Right ventricle myocardium superior (tissue), 1 donor: Measurements from ENCODE around the gene PRDX5. TPM values are rescaled to one million over a fixed set of nuclear protein-coding genes. Genes with fewer than 3 reads are reported as not detected.

Experiments
- ATAC-seq: fragments of 200-7000 bp; cut with Tn5 transposase; one replicate; pipeline ENCODE4 v1.9.1; 2020; ENCODE audit warnings: mild to moderate bottlenecking; ENCODE audit not compliant: poor library complexity
- DNase-seq: peaks from one replicate; pipeline ENCODE4 v3.0.0-alpha.2; 2020
- intact Hi-C: fragments of 100-400 bp; cut with DNase I; formaldehyde crosslinking; loops from one replicate; pipeline ENCODE4 v1.11.2; 2022
- long read RNA-seq: library from polyadenylated mRNA; unstranded; transcript quantifications from one replicate; pipeline ENCODE4 v2.0.0, GENCODE V29; 2021
- total RNA-seq: library from RNA; stranded (reverse); fragmentation: NEBNext Ultra II Directional; extraction: Animal tissue kit (Norgen Biotek cat#: 25700); gene quantifications from one replicate; pipeline ENCODE4 v1.2.1, GENCODE V29; 2021
- donor health status: DM: no; HTN: yes; CAD: no; lungs with severe emphysema.

The PRDX5 gene
- total RNA-seq = 417 TPM
- long read RNA-seq, transcript PRDX5-202 (4 exons, 463 nt) = minor isoform, 6 of 413 reads
- long read RNA-seq, transcript PRDX5-203 (5 exons, 596 nt) = minor isoform, 10 of 413 reads
- long read RNA-seq, transcript PRDX5-201 (6 exons, 893 nt) = major isoform, 376 of 413 reads
- long read RNA-seq, partial matches to known transcripts = 9 of 413 reads
- long read RNA-seq, other reads (novel, unspliced or antisense) = 12 of 413 reads

GRCh38 chr11:64317961-64318765, at the start of gene PRDX5:
TSS of gene PRDX5 (plus strand) at chr11:64318121. CDS start at chr11:64318216, 95 bp downstream.
- ATAC-seq (peak; percentile 92), DNase-seq (peak; percentile 98)
- intact Hi-C loops = loop anchor here (5.0 kb wide), 1 partner anchor 39 kb away; the partner anchor contains the start of gene RPS6KA4

DNA sequence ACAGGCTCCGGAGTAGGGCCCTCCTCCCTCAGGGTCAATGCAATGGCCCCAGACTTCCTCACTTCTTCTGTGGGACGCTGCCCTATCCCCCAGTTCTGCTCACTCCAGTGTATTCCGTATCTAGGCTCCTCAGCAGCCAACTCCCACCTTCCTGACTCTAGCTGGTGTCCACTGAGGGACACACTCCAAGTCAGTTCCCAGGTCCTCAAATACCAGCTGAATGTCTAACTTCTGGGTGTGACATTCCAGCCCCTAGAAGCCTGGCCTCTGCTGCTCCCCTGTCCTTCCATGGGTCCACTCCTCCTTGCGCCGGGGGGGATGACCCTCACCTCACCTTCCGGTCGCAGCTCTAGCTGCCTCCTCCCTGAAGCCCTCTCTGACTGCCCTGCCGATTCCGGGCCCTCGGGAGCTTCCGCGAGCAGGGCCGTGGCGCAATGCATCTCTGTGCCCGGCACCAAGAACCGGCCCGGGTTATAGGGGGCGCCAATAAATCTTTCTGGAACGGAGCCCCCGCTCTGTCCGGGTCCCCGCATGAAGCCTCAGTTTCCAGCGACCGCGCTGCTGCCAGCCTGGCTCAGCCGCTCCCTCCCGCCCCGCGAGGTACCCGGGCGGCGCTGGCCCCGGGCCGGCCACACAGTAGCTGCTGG, 48.9 kb upstream of the PRDX5 start:
- intact Hi-C loops = no loop called here
- peak; percentile 82 for DNase-seq

DNA sequence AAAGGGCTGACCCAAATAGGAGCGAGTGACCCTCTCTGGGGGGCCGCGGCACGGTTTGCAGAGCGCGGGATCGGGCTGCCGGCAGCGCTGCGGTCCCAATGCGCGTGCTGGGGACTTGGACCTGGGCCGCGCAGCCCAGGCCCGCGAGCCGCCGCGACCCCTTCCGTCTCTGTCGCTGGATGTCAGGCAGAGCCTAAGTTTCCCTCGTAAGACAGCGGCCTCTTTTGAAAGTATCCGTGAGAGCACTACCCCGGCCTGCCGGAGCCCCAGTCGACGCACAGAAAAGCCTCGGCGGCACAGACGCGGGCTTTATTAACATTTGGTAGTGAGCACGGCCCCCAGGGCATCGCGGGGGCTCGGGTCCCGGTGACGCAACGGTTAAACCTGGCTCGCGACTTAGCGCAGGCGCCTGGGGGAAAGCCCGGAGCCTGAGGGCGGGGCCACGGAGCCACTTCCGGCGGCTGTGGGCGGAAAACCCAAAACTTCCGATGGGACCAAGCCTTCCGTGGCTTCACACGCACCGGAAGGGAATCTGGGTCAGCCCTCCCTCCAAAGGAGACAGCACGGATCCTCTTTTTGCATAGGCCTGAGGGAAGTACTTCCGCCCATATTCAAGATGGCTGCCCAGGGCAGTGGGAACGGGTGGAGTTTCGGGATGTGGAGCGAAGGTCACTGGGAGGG, 48.2 kb upstream of the PRDX5 start:
- intact Hi-C loops = loop anchor here (2.0 kb wide), 1 partner anchor 15 kb away; the partner anchor contains the start of genes BAD and GPR137
- ATAC-seq (peak; percentile 83), DNase-seq (peak; percentile 98)

More for the DNA sequence above, 48.9 kb upstream of the PRDX5 start:
- ATAC-seq = peak; percentile 24

DNA sequence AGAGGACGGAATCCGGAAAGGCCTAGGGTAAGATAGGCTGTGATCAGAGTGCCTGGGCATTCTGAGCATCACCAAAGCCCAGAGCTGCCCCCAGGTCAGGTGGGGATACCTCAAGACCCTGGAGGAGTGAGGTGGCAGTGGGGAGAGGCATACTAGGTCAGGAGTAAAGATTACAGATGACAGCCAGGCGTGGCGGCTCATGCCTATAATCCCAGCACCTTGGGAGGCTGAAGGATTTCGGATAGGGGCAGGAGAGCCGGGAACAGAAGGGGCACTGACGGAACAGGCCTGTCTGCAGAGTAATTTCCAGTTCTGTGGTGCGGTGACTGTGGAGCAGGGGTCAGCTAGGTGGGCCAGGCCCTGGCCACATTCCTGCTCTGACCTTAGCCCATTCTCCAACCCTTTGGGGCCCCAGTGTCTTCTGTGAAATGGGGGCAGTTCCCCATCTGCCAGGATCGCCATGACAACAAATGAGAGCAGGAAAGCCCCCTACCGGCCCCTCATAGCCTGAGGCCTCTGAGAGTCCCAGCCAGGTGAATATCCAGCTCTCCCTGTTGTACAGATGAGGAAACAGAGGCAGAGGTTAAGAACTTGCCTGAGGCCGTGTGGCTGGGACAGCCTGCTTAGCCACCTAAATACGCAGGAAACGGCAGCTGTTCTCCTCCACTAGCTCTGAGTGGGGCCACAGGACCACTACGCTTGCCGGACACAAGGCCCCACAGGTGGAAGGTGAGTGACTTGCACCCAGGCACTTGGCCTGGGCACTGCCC, 42.7 kb upstream of the PRDX5 start:
- ATAC-seq = no peak
- intact Hi-C loops = no loop called here
- no peak for DNase-seq

- no peak for DNase-seq
- intact Hi-C loops = no loop called here
- no peak for ATAC-seq
Measured at GRCh38 chr11:64275841-64276240, 42.1 kb upstream of the PRDX5 start.

GRCh38 chr11:64276653-64277431, 41.1 kb upstream of the PRDX5 start:
- intact Hi-C loops = no loop called here
- no peak for ATAC-seq
- DNase-seq = no peak

DNA sequence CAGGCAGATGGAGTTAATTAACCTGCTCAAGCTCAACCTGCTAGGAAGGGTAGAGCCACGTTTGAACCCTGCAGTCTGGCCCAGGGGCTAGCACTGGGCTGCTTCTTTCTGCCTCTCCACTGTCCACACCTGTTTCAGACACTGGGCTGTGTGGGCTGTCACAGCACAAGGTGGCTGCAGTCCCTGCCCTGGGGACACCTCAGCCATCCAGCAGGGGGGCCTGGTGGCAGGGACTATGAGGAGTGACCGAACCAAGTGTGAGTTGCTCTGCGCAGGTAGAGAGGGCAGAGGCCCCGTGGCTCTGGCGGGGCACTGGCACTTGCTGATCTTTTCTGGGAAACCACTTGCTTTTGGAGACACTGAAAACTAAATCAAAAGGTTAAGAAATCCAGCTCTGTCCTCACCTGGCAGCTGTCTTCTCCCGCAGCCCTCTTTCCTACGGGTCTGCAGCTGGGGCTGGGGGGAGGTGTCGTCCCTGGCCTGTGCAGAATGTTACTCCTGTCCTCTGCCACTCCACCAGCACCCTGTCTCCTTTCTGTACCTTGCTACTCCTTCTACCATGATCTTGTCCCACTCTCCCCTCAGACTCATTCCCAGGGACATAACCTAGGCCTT, 39.2 kb upstream of the PRDX5 start:
- ATAC-seq (no peak), DNase-seq (no peak)
- intact Hi-C loops = no loop called here

GRCh38 chr11:64281957-64282770, 35.8 kb upstream of the PRDX5 start:
- intact Hi-C loops = no loop called here
- DNase-seq (no peak), ATAC-seq (no peak)

DNA sequence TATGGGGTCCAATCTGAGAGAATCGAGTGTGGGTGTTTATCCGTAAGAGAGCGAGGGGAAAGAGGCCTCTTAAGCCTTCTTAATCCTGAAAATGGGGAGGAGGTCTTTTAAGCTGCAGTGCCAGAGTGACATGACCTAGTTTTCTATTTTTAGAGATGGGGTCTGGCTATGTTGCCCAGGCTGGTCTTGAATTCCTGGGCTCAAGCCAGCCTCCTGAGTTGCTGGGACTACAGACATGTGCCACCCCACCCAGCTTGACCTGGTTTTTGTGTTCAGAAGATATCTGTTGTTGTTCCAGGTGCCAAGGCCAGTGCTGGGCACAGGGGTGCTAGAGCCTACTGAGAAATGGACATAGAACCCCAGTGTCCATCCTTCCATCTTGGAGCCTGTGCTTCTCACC, 34.8 kb upstream of the PRDX5 start:
- no peak for DNase-seq
- intact Hi-C loops = no loop called here
- ATAC-seq = no peak

DNA sequence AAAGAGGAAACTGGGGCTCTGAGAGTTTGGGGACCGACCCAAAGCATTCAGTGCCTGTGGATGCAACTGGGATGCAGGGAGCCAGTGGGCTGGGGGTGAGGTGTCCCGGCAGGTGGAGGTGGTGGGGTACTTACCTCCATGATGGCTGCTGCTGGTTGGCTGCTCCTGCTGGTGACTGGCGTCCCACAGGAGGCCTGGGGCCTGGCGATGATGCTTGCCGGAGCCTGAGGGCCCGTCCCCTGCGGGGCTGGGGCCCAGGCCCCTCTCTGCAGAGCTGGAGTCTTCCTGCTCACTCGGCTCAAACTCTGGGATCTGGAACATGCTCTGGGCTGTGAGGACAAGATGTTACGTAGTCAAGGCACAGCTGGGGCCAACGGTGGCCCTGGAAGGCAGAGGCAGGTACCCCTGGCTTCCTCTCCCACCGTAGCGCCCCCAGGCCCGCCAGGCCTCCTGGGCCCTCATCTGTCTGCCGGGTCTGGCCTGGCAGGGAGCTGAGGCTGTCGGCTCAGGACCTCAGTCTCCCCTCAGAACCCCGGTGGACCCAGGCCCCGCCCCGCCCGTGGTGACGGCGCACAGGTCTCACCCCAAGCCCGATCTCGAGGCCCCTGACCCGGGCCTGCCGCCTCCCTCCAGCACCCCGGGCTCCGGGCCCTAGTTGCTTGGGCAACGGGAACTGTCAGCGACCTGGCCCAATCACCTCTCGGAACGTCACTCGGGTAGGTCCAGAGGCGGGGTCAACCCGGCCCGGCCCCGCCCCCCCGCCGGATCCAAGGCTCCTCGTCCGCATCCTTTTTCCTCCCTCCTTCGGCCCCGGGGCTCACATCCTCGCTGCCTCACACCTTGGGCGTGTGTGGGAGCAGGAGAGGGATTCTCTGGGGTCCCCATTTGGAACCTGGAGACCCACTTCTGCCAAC, 33.6 kb upstream of the PRDX5 start, which contains the start of gene BAD:
Gene BAD (minus strand): TSS at position 618 of the 914 bp plus-strand sequence. CDS start 297 bp downstream, at position 321.
- peak; percentile 97 for DNase-seq
- peak; percentile 91 for ATAC-seq
- intact Hi-C loops = loop anchor here (2.0 kb wide), 1 partner anchor 14 kb away; no protein-coding TSS in a partner anchor

DNA sequence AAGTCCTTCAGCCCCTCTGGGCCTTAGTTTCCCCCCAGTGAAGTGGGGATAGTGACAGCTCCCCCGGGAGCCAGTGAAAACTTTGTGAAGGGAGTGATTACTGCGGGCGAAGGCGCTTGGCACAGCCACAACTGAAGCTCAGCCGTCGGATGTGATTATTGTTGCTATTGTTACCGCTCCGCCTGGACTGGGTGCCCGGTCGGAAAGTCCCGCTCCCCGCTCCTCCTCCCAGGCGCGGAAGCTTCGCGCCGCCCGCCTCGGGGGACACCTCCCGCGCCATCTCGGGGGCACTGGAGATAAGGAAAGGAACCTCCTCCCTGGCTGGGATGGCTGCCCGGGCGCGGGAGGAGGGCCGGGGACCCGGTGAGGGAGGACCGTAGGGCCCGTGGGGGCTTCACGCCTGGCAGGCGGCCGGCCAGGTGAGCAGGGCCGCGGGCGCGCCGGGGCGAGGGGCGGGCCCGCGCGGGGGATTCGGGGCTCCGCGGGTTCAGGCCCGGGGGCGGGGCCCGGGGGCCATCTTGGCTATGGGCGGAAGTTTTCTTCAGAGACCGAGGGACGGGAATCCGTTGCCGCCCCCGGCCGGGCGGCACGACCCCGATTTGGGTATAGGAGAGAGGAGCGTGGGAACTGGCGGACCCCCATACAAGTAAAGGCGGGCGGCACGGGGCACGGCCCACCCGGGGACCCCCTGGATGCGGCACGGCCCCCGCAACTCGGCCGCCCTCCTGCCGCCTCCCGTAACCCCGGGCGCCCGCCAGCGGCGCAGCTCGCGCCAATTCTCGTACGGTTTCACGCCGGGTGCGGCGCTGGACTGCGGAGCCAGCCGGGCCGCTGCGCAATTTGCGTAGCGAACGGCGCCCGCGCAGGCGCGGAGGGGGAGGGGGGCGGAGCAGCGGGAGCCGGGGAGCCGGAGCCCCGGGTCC, 32.7 kb upstream of the PRDX5 start, which contains the start of gene GPR137:
Gene GPR137 (plus strand): TSS at position 887 of the 923 bp plus-strand sequence. CDS start 677 bp downstream, outside the sequence.
- ATAC-seq (peak; percentile 82), DNase-seq (peak; percentile 93)
- intact Hi-C loops = loop anchor here (2.0 kb wide), 1 partner anchor 14 kb away; no protein-coding TSS in a partner anchor

DNA sequence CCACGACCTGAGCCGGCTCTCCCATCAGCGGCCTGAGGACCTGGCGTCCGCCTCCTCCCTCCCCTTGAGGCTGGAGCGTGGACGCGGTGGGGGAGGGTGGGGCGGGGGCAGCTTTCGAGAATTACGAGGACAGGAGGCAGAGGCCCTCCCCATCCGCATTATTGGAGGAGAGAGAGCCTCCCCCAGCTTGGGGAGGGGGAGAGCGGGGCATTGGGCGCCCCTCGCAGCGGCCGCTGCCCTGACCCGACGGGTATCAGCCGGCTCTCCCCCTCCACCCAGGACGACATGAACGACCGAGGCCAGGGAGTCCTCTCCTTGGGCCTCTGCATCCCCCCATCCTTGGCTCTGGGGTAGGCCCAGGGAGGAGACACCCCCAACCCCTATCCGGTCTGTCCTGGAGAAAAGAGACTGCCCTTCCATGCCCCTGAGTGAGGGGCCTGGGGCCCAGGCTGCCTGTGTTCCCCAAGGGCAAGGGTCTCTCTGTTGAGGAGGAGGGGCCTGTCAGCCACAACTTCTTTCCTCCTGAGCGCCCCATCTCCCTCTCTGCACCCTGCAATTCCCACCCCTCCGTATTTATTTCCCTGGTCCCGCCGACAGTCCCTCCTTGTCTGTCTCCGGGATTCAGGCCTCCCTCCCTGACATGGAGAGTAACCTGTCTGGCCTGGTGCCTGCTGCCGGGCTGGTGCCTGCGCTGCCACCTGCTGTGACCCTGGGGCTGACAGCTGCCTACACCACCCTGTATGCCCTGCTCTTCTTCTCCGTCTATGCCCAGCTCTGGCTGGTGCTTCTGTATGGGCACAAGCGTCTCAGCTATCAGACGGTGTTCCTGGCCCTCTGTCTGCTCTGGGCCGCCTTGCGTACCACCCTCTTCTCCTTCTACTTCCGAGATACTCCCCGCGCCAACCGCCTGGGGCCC, 31.8 kb upstream of the PRDX5 start:
- intact Hi-C loops = loop anchor here (2.0 kb wide), 1 partner anchor 15 kb away; no protein-coding TSS in a partner anchor
- no peak for ATAC-seq
- no peak for DNase-seq

GRCh38 chr11:64286801-64287159, 31.1 kb upstream of the PRDX5 start:
- intact Hi-C loops = no loop called here
- ATAC-seq = no peak
- no peak for DNase-seq
